ENCODE measurements around the gene FARP1. TPM values are rescaled to one million over a fixed set of nuclear protein-coding genes. Genes with fewer than 3 reads are reported as not detected.
A peak's percentile ranks its signal among the peaks of the same experiment; 100 is the strongest.

Gene FARP1
- total and polyA plus RNA-seq, 2 of the 13 experiments (the other 11 are each of a cell fraction or from before 2014, with no cell fraction given) = 70.6 to 126 TPM

- TF ChIP-seq ZNF549 (CRISPR knock-in tag; IDR thresholded peaks at IDR 0.05) = no peak
- TF ChIP-seq REPIN1 (CRISPR knock-in tag; IDR thresholded peaks at IDR 0.05; ENCODE audit: borderline replicate concordance, low read depth) = no peak
- TF ChIP-seq IRF1 (CRISPR knock-in tag; IDR thresholded peaks at IDR 0.05; ENCODE audit: low read depth) = no peak
- no peak for TF ChIP-seq DDIT3 (CRISPR knock-in tag; IDR thresholded peaks at IDR 0.05)
- no peak for TF ChIP-seq E2F2 (CRISPR knock-in tag; IDR thresholded peaks at IDR 0.05; ENCODE audit: borderline replicate concordance)
- TF ChIP-seq KAT8 (CRISPR knock-in tag; IDR thresholded peaks at IDR 0.05) = 0 out of 2 replicates have a peak, but pooled peaks have one; percentile 32
- TF ChIP-seq PHF8 (CRISPR knock-in tag; IDR thresholded peaks at IDR 0.05) = no peak
- no peak for TF ChIP-seq ZNF296 (CRISPR knock-in tag; conservative IDR thresholded peaks at IDR 0.05)
- TF ChIP-seq MXD1 (CRISPR knock-in tag; IDR thresholded peaks at IDR 0.05) = no peak
- TF ChIP-seq HBP1 (CRISPR knock-in tag; IDR thresholded peaks at IDR 0.05; ENCODE audit: low read depth) = no peak
- TF ChIP-seq ZNF7 (CRISPR knock-in tag; IDR thresholded peaks at IDR 0.05) = no peak
- no peak for TF ChIP-seq ZNF558 (CRISPR knock-in tag; IDR thresholded peaks at IDR 0.05; ENCODE audit: borderline replicate concordance)
- no peak for TF ChIP-seq TEAD2 (CRISPR knock-in tag; IDR thresholded peaks at IDR 0.05)
- no peak for TF ChIP-seq SIN3A (IDR thresholded peaks at IDR 0.05; ENCODE audit: borderline replicate concordance, low read depth, low read length)
- no peak for TF ChIP-seq ZNF33A (CRISPR knock-in tag; IDR thresholded peaks at IDR 0.05; ENCODE audit: borderline replicate concordance)
- 0 out of 2 replicates have a peak, but pooled peaks have one; percentile 62 for TF ChIP-seq ESRRA (CRISPR knock-in tag; IDR thresholded peaks at IDR 0.05; ENCODE audit: low read depth)
- peak; percentile 93 for TF ChIP-seq MTA1 (CRISPR knock-in tag; IDR thresholded peaks at IDR 0.05; ENCODE audit: borderline replicate concordance)
- no peak for TF ChIP-seq MNT (IDR thresholded peaks at IDR 0.05)
- no peak for TF ChIP-seq ZFYVE20 (CRISPR knock-in tag; IDR thresholded peaks at IDR 0.05; ENCODE audit: borderline replicate concordance, low read depth)
- no peak for TF ChIP-seq SIX1 (CRISPR knock-in tag; IDR thresholded peaks at IDR 0.05; ENCODE audit: borderline replicate concordance)
- no peak for TF ChIP-seq SETDB1 (CRISPR knock-in tag; IDR thresholded peaks at IDR 0.05; ENCODE audit: borderline replicate concordance)
- no peak for TF ChIP-seq ZNF629 (CRISPR knock-in tag; conservative IDR thresholded peaks at IDR 0.05)
- no peak for TF ChIP-seq ZNF691 (CRISPR knock-in tag; IDR thresholded peaks at IDR 0.05; ENCODE audit: borderline replicate concordance, low read depth)
Observed at GRCh38 chr13:98308086-98308911, 165.4 kb downstream of the FARP1 start (continued).

Data from HepG2 (cell line).